HCT116 (cell line): ENCODE measurements around the gene NDUFAF5. TPM values are rescaled to one million over a fixed set of nuclear protein-coding genes. Genes with fewer than 3 reads are reported as not detected.
A peak's percentile ranks its signal among the peaks of the same experiment; 100 is the strongest.

ENCODE experiments used
- ATAC-seq: fragments of 200-7000 bp; cut with Tn5 transposase; 2 replicates; pipeline ENCODE4 v1.9.1; 2020; ENCODE audit warnings: mild to moderate bottlenecking, moderate library complexity
- Bru-seq: library from RNA; stranded (reverse); fragments of 400-500 nt; gene quantifications from one replicate; lab custom pipeline; 2021; lab: Mats Ljungman, UMichigan
- BruChase-seq, 2 experiments: library from RNA; stranded (reverse); fragments of 400-500 nt; gene quantifications; one replicate each; lab custom pipeline; 2021; lab: Mats Ljungman, UMichigan
- BruUV-seq: library from RNA; stranded (reverse); fragments of 400-500 nt; replicated peaks from 2 replicates; lab custom pipeline; 2021; lab: Mats Ljungman, UMichigan
- CTCF ChIA-PET: fragments of 300-600 bp; sonication (Branson Sonifier 250); formaldehyde crosslinking; loops from one replicate; lab custom pipeline; 2021; ENCODE audit warnings: antibody characterized with exemption; lab: Charles Lee
- POLR2A ChIA-PET: fragments of 300-600, 350-600 bp; sonication (Branson Sonifier 250); formaldehyde crosslinking; loops from one replicate; lab custom pipeline; 2021; ENCODE audit warnings: antibody characterized with exemption; lab: Charles Lee
- RAD21 ChIA-PET, 2 experiments: fragments of 300-600 bp; sonication (Branson Sonifier 250); formaldehyde crosslinking; loops; one replicate each; lab custom pipeline; 2023; ENCODE audit warnings: low total read pairs in 2 of 2; ENCODE audit not compliant: uncharacterized antibody in 2 of 2, unreplicated experiment in 2 of 2, low non-redundant PET in 1 of 2; lab: Charles Lee
- DNase-seq: peaks from one replicate; pipeline ENCODE4 v3.0.0-alpha.2; 2010; ENCODE audit warnings: low read depth, low spot score
- H2AFZ ChIP-seq: fragments of 200-600 bp; shearing (Covaris generic), sonication (generic); 2 replicates; pipeline ENCODE4 v1.6.1; 2017; ENCODE audit warnings: low read depth, mixed run types, mixed read lengths, antibody characterized with exemption, low read length; ENCODE audit not compliant: poor library complexity, severe bottlenecking
- H3K27ac ChIP-seq: 2 replicates; pipeline ENCODE4 v1.5.1; 2012; ENCODE audit warnings: low read depth, low read length
- H3K27me3 ChIP-seq: fragments of 200-600 bp; sonication (generic); 2 replicates; pipeline ENCODE4 v1.6.1; 2016; ENCODE audit warnings: mixed run types, low read length, mixed read lengths; ENCODE audit not compliant: insufficient read depth
- H3K36me3 ChIP-seq, 2 experiments: fragments of 200-500 bp in 1 of 2; fragments of 200-600 bp in 1 of 2; sonication (Bioruptor generic) in 1 of 2; sonication (generic) in 1 of 2; 2 replicates each; pipeline versions ENCODE4 v1.5.1 to v1.6.1; 2014 to 2016; ENCODE audit warnings: low read length in 2 of 2, inconsistent platforms in 1 of 2, mixed read lengths in 1 of 2, mixed run types in 1 of 2; ENCODE audit not compliant: insufficient read depth in 2 of 2, control insufficient read depth in 1 of 2
- H3K4me1 ChIP-seq, 2 experiments: fragments of 200-600 bp in 1 of 2; sonication (generic) in 1 of 2; 2 replicates each; pipeline versions ENCODE4 v1.5.1 to v1.6.1; 2012 to 2017; ENCODE audit warnings: low read length in 2 of 2, inconsistent platforms in 1 of 2, mild to moderate bottlenecking in 1 of 2, mixed read lengths in 1 of 2, mixed run types in 1 of 2, moderate library complexity in 1 of 2; ENCODE audit not compliant: insufficient read depth in 2 of 2, control insufficient read depth in 1 of 2
- H3K4me2 ChIP-seq: fragments of 200-600 bp; sonication (generic); 2 replicates; pipeline ENCODE4 v1.6.1; 2017; ENCODE audit warnings: mixed run types, low read length, mixed read lengths
- H3K4me3 ChIP-seq, 2 experiments: fragments of 200-600 bp in 1 of 2; sonication (generic) in 1 of 2; replicated peaks in 1 of 2; 2 replicates each; pipeline ENCODE4 v1.5.1; 2011 to 2016; ENCODE audit warnings: low read length in 2 of 2, control low read depth in 1 of 2, low read depth in 1 of 2, mild to moderate bottlenecking in 1 of 2, mixed read lengths in 1 of 2, mixed run types in 1 of 2
- H3K79me2 ChIP-seq: fragments of 200-600 bp; sonication (generic); 2 replicates; pipeline ENCODE4 v1.6.1; 2017; ENCODE audit warnings: mild to moderate bottlenecking, mixed run types, low read length, moderate library complexity, mixed read lengths; ENCODE audit not compliant: insufficient read depth
- H3K9ac ChIP-seq: fragments of 200-600 bp; sonication (generic); 2 replicates; pipeline ENCODE4 v1.6.1; 2016; ENCODE audit warnings: low read length, mixed read lengths
- H3K9me2 ChIP-seq: fragments of 200-600 bp; sonication (generic), shearing (Covaris generic); 2 replicates; pipeline ENCODE4 v1.6.1; 2017; ENCODE audit warnings: mixed run types, mild to moderate bottlenecking, moderate library complexity; ENCODE audit not compliant: insufficient read depth
- H3K9me3 ChIP-seq, 2 experiments: fragments of 200-500 bp in 1 of 2; fragments of 200-600 bp in 1 of 2; sonication (Bioruptor generic) in 1 of 2; sonication (generic) in 1 of 2; 2 replicates each; pipeline ENCODE4 v1.6.1; 2014 to 2017; ENCODE audit warnings: low read length in 2 of 2, mixed read lengths in 2 of 2, inconsistent platforms in 1 of 2, low read depth in 1 of 2, mild to moderate bottlenecking in 1 of 2, mixed run types in 1 of 2, moderate library complexity in 1 of 2; ENCODE audit not compliant: control insufficient read depth in 1 of 2, insufficient read depth in 1 of 2
- H4K20me1 ChIP-seq: fragments of 200-600 bp; sonication (generic), shearing (Covaris generic); 2 replicates; pipeline ENCODE4 v1.6.1; 2017; ENCODE audit warnings: mixed run types, mild to moderate bottlenecking, moderate library complexity; ENCODE audit not compliant: insufficient read depth
- CTCF ChIP-seq, 3 experiments: fragments of 200-600 bp in 1 of 3; sonication (generic) in 1 of 3; IDR thresholded peaks in 2 of 3; conservative IDR thresholded peaks in 1 of 3; 2 replicates each; pipeline ENCODE4 v1.5.1; 2012 to 2017; ENCODE audit warnings: low read depth in 2 of 3, low read length in 2 of 3, antibody characterized with exemption in 1 of 3, borderline replicate concordance in 1 of 3, control low read depth in 1 of 3, mild to moderate bottlenecking in 1 of 3, mixed read lengths in 1 of 3, mixed run types in 1 of 3, moderate library complexity in 1 of 3; ENCODE audit not compliant: insufficient read depth in 1 of 3
- EGR1 ChIP-seq: IDR thresholded peaks from 2 replicates; pipeline ENCODE4 v1.6.1; 2012; ENCODE audit warnings: low read depth
- ELF1 ChIP-seq: IDR thresholded peaks from 2 replicates; pipeline ENCODE4 v1.6.1; 2012; ENCODE audit warnings: low read depth, borderline replicate concordance
- EZH2phosphoT487 ChIP-seq: fragments of 200-600 bp; IDR thresholded peaks from 2 replicates; pipeline ENCODE4 v1.6.1; 2018; ENCODE audit warnings: antibody characterized with exemption, borderline replicate concordance
- FOSL1 ChIP-seq: IDR thresholded peaks from 2 replicates; pipeline ENCODE4 v1.6.1; 2012; ENCODE audit warnings: low read depth
- JUND ChIP-seq: IDR thresholded peaks from 2 replicates; pipeline ENCODE4 v1.6.1; 2012
- POLR2AphosphoS5 ChIP-seq: IDR thresholded peaks from 2 replicates; pipeline ENCODE4 v1.6.1; 2011; ENCODE audit warnings: mild to moderate bottlenecking, low read depth, low read length, moderate library complexity
- RAD21 ChIP-seq: IDR thresholded peaks from 2 replicates; pipeline ENCODE4 v1.6.1; 2012; ENCODE audit warnings: low read depth, mild to moderate bottlenecking
- REST ChIP-seq: IDR thresholded peaks from 2 replicates; pipeline ENCODE4 v1.6.1; 2012; ENCODE audit warnings: low read depth
- SIN3A ChIP-seq: IDR thresholded peaks from 2 replicates; pipeline ENCODE4 v1.6.1; 2012; ENCODE audit warnings: low read depth
- SP1 ChIP-seq: IDR thresholded peaks from 2 replicates; pipeline ENCODE4 v1.6.1; 2012; ENCODE audit warnings: low read depth
- TCF7L2 ChIP-seq: IDR thresholded peaks from 2 replicates; pipeline ENCODE4 v1.7.0; 2011; ENCODE audit warnings: borderline replicate concordance, inconsistent platforms; ENCODE audit not compliant: insufficient read depth, insufficient read length; ENCODE audit errors: extremely low read depth
- YY1 ChIP-seq: IDR thresholded peaks from 2 replicates; pipeline ENCODE4 v1.6.1; 2011; ENCODE audit warnings: low read length, low read depth, moderate library complexity, mild to moderate bottlenecking; ENCODE audit not compliant: insufficient replicate concordance; ENCODE audit errors: extremely low read depth
- ZFX ChIP-seq: fragments of 450-650 bp; IDR thresholded peaks from 2 replicates; pipeline ENCODE4 v1.6.1; 2017
- ZNF274 ChIP-seq: fragments of 200-500 bp; sonication (Bioruptor generic); IDR thresholded peaks from 2 replicates; pipeline ENCODE4 v1.6.1; 2014; ENCODE audit warnings: mild to moderate bottlenecking, low read depth, low read length, inconsistent platforms
- intact Hi-C: fragments of 100-400 bp; cut with micrococcal nuclease; formaldehyde crosslinking; loops from 2 replicates; pipeline ENCODE4 v1.10.0; 2022
- long read RNA-seq: library from polyadenylated mRNA; unstranded; transcript quantifications from one replicate; pipeline ENCODE4 v2.0.0, GENCODE V29; 2021; ENCODE audit not compliant: unreplicated experiment
- polyA plus RNA-seq: library from polyadenylated mRNA; unstranded; fragments of >200 nt; gene quantifications from 2 replicates; pipeline ENCODE4 v1.2.1, GENCODE V29; 2012; ENCODE audit warnings: missing spikeins
- total RNA-seq: library from RNA; stranded (reverse); gene quantifications from one replicate; pipeline ENCODE4 v1.2.1, GENCODE V29; 2021; ENCODE audit not compliant: unreplicated experiment
- TF ChIP-seq, protein P1 (sequence below): IDR thresholded peaks from 2 replicates; pipeline ENCODE4 v1.6.1; 2012
- TF ChIP-seq, protein P2 (sequence below): IDR thresholded peaks from 2 replicates; pipeline ENCODE4 v1.6.1; 2012

Gene NDUFAF5
- total RNA-seq (30.8 TPM), Bru-seq, nascent RNA (percentile 86 among the genes with signal in this experiment), BruChase-seq, experiment 1, labeled RNA remaining after a 6-hour chase (percentile 75 among the genes with signal in this experiment), BruChase-seq, experiment 2, labeled RNA remaining after a 2-hour chase (percentile 79 among the genes with signal in this experiment)
- 12.1 and 13.7 TPM in 2 replicates for polyA plus RNA-seq
- long read RNA-seq, full-length matches to known transcripts: 7 of 12 reads
- long read RNA-seq, partial matches to known transcripts: 0 of 12 reads
- long read RNA-seq, other reads (novel, unspliced or antisense): 5 of 12 reads

GRCh38 chr20:13784893-13785715, at the start of gene NDUFAF5, which contains the start of gene ESF1:
TSS of gene NDUFAF5 (plus strand) at chr20:13785028. CDS start at chr20:13785069, 41 bp downstream.
TSS of gene ESF1 (minus strand) at chr20:13784919. CDS start at chr20:13783140, 1,779 bp downstream.
- DNase-seq (peak; percentile 95), ATAC-seq (peak; percentile 88)
- ChIA-PET RAD21 (no interaction called here), CTCF (interaction anchor here (1.2 to 2.8 kb wide), 2 partner anchors 8 to 14 kb away, joined by 4 to 23 read pairs; no protein-coding TSS in a partner anchor), POLR2A (interaction anchor here (1.2 kb wide), 1 partner anchor 146 kb away, joined by 3 read pairs; the partner anchor contains the start of gene TASP1)
- BruUV-seq: no TSS peak
- intact Hi-C loops: loop anchor here (5.0 kb wide), 2 partner anchors 328 to 668 kb away; no protein-coding TSS in a partner anchor
- Histone ChIP-seq H3K4me1 (peaks cover 7 to 18% of the 10 kb centered on the region in 2 experiments), H3K9ac (peak within 1 kb of the TSS; percentile 86), H4K20me1 (no peaks in the 10 kb centered on the region), H3K36me3 (peaks cover 14 to 15% of the 10 kb centered on the region in 2 experiments), H3K9me2 (no peaks in the 10 kb centered on the region), H3K79me2 (peaks cover 94% of the 10 kb centered on the region), H3K9me3 (no peaks in the 10 kb centered on the region), H3K27ac (peak within 1 kb of the TSS; percentile 64), H3K4me3 (peak within 1 kb of the TSS; percentile 80 to 99), H2AFZ (no peak within 1 kb of the TSS), H3K27me3 (no peaks in the 10 kb centered on the region), H3K4me2 (peak within 1 kb of the TSS; percentile 91)
- TF ChIP-seq JUND (no peak), SP1 (peak; percentile 86), FOSL1 (no peak), TCF7L2 (peak; percentile 80), ZNF274 (no peak), ZFX (peak; percentile 91), RAD21 (no peak), EGR1 (no peak), CTCF (IDR thresholded peaks at IDR 0.05 in 2 of 3, conservative IDR thresholded peaks at IDR 0.05 in 1 of 3; ENCODE audit: borderline replicate concordance in 1 of 3, insufficient read depth in 1 of 3, low read depth in 2 of 3, low read length in 2 of 3) (no peak), YY1 (peak; percentile 43), REST (no peak), ELF1 (peak; percentile 17; the same call in 1 of the 2 replicates), SIN3A (peak; percentile 98), EZH2phosphoT487 (no peak), POLR2AphosphoS5 (peak; percentile 85; the same call in 1 of the 2 replicates)
- TF ChIP-seq, protein P1, sequence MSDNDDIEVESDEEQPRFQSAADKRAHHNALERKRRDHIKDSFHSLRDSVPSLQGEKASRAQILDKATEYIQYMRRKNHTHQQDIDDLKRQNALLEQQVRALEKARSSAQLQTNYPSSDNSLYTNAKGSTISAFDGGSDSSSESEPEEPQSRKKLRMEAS: peak; percentile 99
- TF ChIP-seq, protein P2, sequence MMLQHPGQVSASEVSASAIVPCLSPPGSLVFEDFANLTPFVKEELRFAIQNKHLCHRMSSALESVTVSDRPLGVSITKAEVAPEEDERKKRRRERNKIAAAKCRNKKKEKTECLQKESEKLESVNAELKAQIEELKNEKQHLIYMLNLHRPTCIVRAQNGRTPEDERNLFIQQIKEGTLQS: no peak
